GM12801 (cell line): Measurements from ENCODE around the gene C19orf25.

Experiments used
- CTCF ChIP-seq: IDR thresholded peaks from one replicate; pipeline ENCODE4 v1.5.1; 2011; ENCODE audit warnings: control low read depth; ENCODE audit not compliant: insufficient read length; ENCODE audit errors: extremely low read depth

Gene C19orf25

DNA sequence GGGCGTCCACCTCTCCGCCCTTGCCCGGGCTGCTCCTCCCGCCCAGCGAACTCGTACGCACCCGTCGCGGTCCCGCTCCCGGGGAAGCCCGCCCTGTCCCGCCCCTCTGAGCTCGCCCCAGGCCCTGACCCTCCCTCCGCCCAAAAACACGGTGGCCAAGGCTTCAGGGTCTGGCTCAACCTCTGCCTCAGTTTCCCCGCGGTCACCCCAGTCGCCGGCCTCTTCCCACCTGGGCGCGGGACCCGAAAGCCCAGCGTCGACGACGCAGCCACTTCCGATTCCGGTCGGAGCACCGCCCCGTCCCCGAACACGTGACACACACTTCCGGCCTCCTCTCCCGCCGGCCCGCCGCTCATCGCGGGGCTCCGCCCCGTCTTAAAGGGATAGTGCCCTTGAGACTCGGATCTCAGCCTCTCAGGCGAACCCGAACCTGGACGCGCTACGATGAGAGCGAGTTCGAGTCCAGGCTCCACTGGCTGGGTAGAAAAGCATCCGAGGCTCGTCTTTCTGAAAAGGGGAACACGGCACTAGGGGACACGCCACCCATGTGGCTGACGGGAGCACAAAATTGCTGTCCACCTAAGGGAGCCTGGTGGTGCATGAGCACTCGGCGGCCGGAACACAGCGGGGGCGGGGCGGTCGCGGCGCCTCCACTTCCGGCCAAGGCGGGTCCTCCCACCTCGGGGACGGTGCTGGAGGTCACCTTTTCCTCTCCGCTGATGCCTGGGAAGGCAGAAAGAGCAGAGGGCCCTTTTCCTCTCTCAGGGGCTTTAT is at the start of gene C19orf25:
Gene C19orf25 (minus strand): TSS at position 282 of the 774 bp plus-strand sequence. CDS start 312 bp downstream, outside the sequence.
- TF ChIP-seq CTCF: no peak

GRCh38 chr19:1527650-1528309 is 48.8 kb upstream of the C19orf25 start:
- TF ChIP-seq CTCF: no peak

GRCh38 chr19:1526979-1527649 is 48.1 kb upstream of the C19orf25 start:
- no peak for TF ChIP-seq CTCF

DNA sequence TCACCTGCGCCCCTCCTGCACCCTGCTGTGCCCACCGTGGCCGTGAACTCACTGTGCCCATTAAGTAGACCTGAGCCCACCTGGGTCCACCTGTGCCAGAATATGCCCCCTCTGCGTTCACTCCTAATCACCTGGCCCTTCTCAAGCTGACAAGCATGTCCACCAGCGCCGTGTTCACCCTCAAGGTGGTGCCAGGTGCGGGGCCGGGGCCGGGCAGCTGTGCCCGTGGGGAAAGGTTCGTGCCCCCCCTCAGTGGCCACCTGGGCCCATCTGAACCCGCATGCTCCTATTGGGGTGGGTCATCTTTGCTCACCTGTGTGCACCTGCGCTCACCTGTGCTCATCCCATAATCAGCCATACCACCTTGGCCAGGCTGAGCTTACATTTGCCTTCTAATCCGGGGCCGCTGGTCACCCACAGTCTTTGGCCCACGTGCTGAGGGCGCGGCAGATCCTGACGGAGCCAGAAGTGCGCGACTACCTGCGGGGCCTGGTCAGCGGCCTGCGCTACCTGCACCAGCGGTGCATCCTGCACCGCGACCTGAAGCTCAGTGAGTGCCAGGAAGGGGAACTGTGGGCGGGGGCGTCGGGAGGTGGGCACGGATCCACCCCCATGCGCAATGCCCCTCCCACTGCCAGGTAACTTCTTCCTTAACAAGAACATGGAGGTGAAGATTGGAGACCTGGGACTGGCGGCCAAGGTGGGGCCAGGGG is 47.2 kb upstream of the C19orf25 start:
- no peak for TF ChIP-seq CTCF

GRCh38 chr19:1525343-1525742 is 46.3 kb upstream of the C19orf25 start:
- TF ChIP-seq CTCF: no peak

GRCh38 chr19:1524972-1525325 is 45.9 kb upstream of the C19orf25 start:
- TF ChIP-seq CTCF: no peak
